OCI-LY3 (cell line): ENCODE results near the gene CACNA1C.

Experiments used
- EZH2phosphoT487 ChIP-seq: fragments of 200-600 bp; shearing (Covaris generic); IDR thresholded peaks from 2 replicates; pipeline ENCODE4 v1.6.1; 2018; ENCODE audit warnings: antibody characterized with exemption, mixed run types, low read depth
- TF ChIP-seq, protein P1 (sequence below): fragments of 200-600, 300-600 bp; sonication (generic); IDR thresholded peaks from 2 replicates; pipeline ENCODE4 v1.5.1; 2014; ENCODE audit warnings: antibody characterized with exemption, low read length, low read depth

DNA sequence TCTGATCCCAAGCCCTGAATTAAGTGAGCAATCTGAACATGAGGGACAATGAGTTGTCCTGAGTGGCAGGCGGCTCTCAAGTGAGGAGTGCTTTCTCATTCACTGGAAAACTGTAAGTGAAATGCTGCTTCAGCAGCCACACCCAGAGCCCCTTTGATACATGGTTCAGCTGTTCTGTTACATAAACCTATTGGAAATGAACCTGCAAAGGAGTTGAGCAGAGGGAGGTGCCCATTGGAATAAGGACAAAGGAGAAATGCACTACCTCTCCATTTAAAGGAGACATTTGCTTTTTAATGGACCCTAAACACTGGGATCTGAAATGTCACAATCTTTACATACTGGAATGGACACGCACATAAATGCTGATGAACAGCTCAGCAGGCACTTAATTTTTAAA lies 169.9 kb downstream of the CACNA1C start:
- TF ChIP-seq, protein P1, sequence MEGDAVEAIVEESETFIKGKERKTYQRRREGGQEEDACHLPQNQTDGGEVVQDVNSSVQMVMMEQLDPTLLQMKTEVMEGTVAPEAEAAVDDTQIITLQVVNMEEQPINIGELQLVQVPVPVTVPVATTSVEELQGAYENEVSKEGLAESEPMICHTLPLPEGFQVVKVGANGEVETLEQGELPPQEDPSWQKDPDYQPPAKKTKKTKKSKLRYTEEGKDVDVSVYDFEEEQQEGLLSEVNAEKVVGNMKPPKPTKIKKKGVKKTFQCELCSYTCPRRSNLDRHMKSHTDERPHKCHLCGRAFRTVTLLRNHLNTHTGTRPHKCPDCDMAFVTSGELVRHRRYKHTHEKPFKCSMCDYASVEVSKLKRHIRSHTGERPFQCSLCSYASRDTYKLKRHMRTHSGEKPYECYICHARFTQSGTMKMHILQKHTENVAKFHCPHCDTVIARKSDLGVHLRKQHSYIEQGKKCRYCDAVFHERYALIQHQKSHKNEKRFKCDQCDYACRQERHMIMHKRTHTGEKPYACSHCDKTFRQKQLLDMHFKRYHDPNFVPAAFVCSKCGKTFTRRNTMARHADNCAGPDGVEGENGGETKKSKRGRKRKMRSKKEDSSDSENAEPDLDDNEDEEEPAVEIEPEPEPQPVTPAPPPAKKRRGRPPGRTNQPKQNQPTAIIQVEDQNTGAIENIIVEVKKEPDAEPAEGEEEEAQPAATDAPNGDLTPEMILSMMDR, result no peak
- TF ChIP-seq EZH2phosphoT487, result no peak
